CD8-positive, alpha-beta memory T cell (primary cell): Measurements from ENCODE around the gene ACAP1. TPM values are rescaled to one million over a fixed set of nuclear protein-coding genes. Genes with fewer than 3 reads are reported as not detected.
"Not testable (repeated sequence)": the region's sequence is repeated elsewhere in the genome, so short reads cannot be mapped to it uniquely, and the experiment has no call there.

Experiments used
- CTCF ChIA-PET: fragments of 350-600 bp; sonication (Branson Sonifier 250); formaldehyde crosslinking; loops from one replicate; lab custom pipeline; 2021; ENCODE audit warnings: antibody characterized with exemption; lab: Charles Lee
- POLR2A ChIA-PET: fragments of 350-600 bp; sonication (Branson Sonifier 250); formaldehyde crosslinking; loops from one replicate; lab custom pipeline; 2021; ENCODE audit warnings: antibody characterized with exemption; lab: Charles Lee
- DNase-seq, 5 donors: peaks; one replicate each; pipeline versions ENCODE4 v3.0.0 to v3.0.0-alpha.2; 2020 to 2022; ENCODE audit warnings: mixed read lengths in 1 of 5
- H3K27ac ChIP-seq: one replicate; pipeline ENCODE4 v1.7.0; 2013; ENCODE audit warnings: low read depth, mild to moderate bottlenecking, low read length, moderate library complexity
- H3K27me3 ChIP-seq: 2 replicates; pipeline ENCODE4 v1.7.0; 2013; ENCODE audit warnings: low read length, mild to moderate bottlenecking; ENCODE audit not compliant: insufficient read depth, poor library complexity, severe bottlenecking
- H3K36me3 ChIP-seq: 2 replicates; pipeline ENCODE4 v1.7.0; 2013; ENCODE audit warnings: mild to moderate bottlenecking, low read length, moderate library complexity; ENCODE audit not compliant: insufficient read depth
- H3K4me1 ChIP-seq: 2 replicates; pipeline ENCODE4 v1.7.0; 2013; ENCODE audit warnings: mild to moderate bottlenecking, low read length, moderate library complexity; ENCODE audit not compliant: insufficient read depth
- H3K4me3 ChIP-seq: 2 replicates; pipeline ENCODE4 v1.7.0; 2013; ENCODE audit warnings: mild to moderate bottlenecking, low read length
- H3K9me3 ChIP-seq: 2 replicates; pipeline ENCODE4 v1.7.0; 2013; ENCODE audit warnings: mild to moderate bottlenecking, low read length
- H3K27ac Mint-ChIP-seq, 8 donors: one replicate each; pipeline ENCODE4 v1.8.0; 2020 to 2021; ENCODE audit warnings: mixed read lengths in 8 of 8, mild to moderate bottlenecking in 6 of 8, inconsistent platforms in 3 of 8, moderate library complexity in 3 of 8
- H3K27me3 Mint-ChIP-seq, 2 donors: one replicate each; pipeline ENCODE4 v1.8.0; 2020 to 2021; ENCODE audit warnings: mixed read lengths in 2 of 2, mild to moderate bottlenecking in 1 of 2, moderate library complexity in 1 of 2
- H3K36me3 Mint-ChIP-seq, 3 donors: one replicate each; pipeline ENCODE4 v1.8.0; 2020 to 2021; ENCODE audit warnings: mixed read lengths in 3 of 3, inconsistent platforms in 1 of 3, mild to moderate bottlenecking in 1 of 3
- H3K4me1 Mint-ChIP-seq, 3 donors: one replicate each; pipeline ENCODE4 v1.8.0; 2020 to 2021; ENCODE audit warnings: mixed read lengths in 3 of 3, inconsistent platforms in 1 of 3, mild to moderate bottlenecking in 1 of 3
- H3K4me3 Mint-ChIP-seq, 7 donors: one replicate each; pipeline ENCODE4 v1.8.0; 2020 to 2021; ENCODE audit warnings: mixed read lengths in 7 of 7, mild to moderate bottlenecking in 6 of 7, moderate library complexity in 4 of 7, inconsistent platforms in 2 of 7
- H3K9me3 Mint-ChIP-seq, 5 donors: one replicate each; pipeline ENCODE4 v1.8.0; 2020 to 2022; ENCODE audit warnings: mixed read lengths in 5 of 5, mild to moderate bottlenecking in 3 of 5, moderate library complexity in 2 of 5, inconsistent platforms in 1 of 5
- polyA plus RNA-seq: library from polyadenylated mRNA; unstranded; fragments of 300-500 nt; fragmentation: Illumina TruSeq; gene quantifications from one replicate; pipeline ENCODE4 v1.2.3, GENCODE V29; 2021
- total RNA-seq, 2 experiments: library from RNA; stranded (reverse); gene quantifications; one replicate each; pipeline ENCODE4 v1.2.3, GENCODE V29; 2021

ACAP1 gene
- total and polyA plus RNA-seq, 3 experiments from 2014 or later: 216 to 274 (median 225) TPM

GRCh38 chr17:7356756-7357155, 20.4 kb downstream of the ACAP1 start:
- no peak overlapping the region for H3K4me3 ChIP-seq
- H3K27ac ChIP-seq: no peak overlapping the region
- peaks cover 19 to 34% (median 19%) of the 10 kb centered on the region in 3 donors for H3K4me1 Mint-ChIP-seq
- H3K9me3 Mint-ChIP-seq: no peaks in the 10 kb centered on the region
- peaks cover 15% of the 10 kb centered on the region for H3K4me1 ChIP-seq
- H3K27me3 Mint-ChIP-seq: peaks cover 1% of the 10 kb centered on the region in 2 donors
- ChIA-PET POLR2A (interaction anchor here (1.2 to 1.8 kb wide), 3 partner anchors 28 to 330 kb away, joined by 3 to 5 read pairs (median 4); partner anchors contain the start of gene TP53), CTCF (interaction anchor here (1.3 to 5.5 kb wide), 21 partner anchors 16 to 330 kb away, joined by 3 to 78 read pairs (median 7); partner anchors contain the start of genes ACAP1, MPDU1, NEURL4 and NLGN2)
- no peak for DNase-seq
- no peaks in the 10 kb centered on the region for H3K27me3 ChIP-seq
- peaks cover 0 to 3% (median 0%) of the 10 kb centered on the region in 3 donors for H3K36me3 Mint-ChIP-seq
- H3K36me3 ChIP-seq: no peaks in the 10 kb centered on the region
- H3K9me3 ChIP-seq: no peaks in the 10 kb centered on the region
- peak overlapping the region in 2 of 8 donors; percentile 61 to 71 for H3K27ac Mint-ChIP-seq
- no peak overlapping the region for H3K4me3 Mint-ChIP-seq

- no peak overlapping the region for H3K4me3 ChIP-seq
- peaks cover 1 to 5% of the 10 kb centered on the region in 2 donors for H3K27me3 Mint-ChIP-seq
- H3K9me3 ChIP-seq: no peaks in the 10 kb centered on the region
- H3K27ac ChIP-seq: no peak overlapping the region
- POLR2A ChIA-PET: no interaction called here
- H3K27ac Mint-ChIP-seq: no peak overlapping the region
- H3K4me3 Mint-ChIP-seq: no peak overlapping the region
- DNase-seq: no peak
- peaks cover 18 to 31% (median 18%) of the 10 kb centered on the region in 3 donors for H3K4me1 Mint-ChIP-seq
- no peaks in the 10 kb centered on the region for H3K27me3 ChIP-seq
- H3K36me3 Mint-ChIP-seq: peaks cover 0 to 2% (median 0%) of the 10 kb centered on the region in 3 donors
- H3K9me3 Mint-ChIP-seq: no peaks in the 10 kb centered on the region
- CTCF ChIA-PET: interaction anchor here (1.1 to 5.5 kb wide), 5 partner anchors 13 to 203 kb away, joined by 3 to 78 read pairs (median 9); partner anchors contain the start of genes SENP3, TMEM102 and ZBTB4
- H3K36me3 ChIP-seq: no peaks in the 10 kb centered on the region
- H3K4me1 ChIP-seq: peaks cover 13% of the 10 kb centered on the region
Observed at GRCh38 chr17:7357381-7357780, 21.1 kb downstream of the ACAP1 start.

GRCh38 chr17:7361906-7362305, 25.6 kb downstream of the ACAP1 start:
- no peaks in the 10 kb centered on the region for H3K4me1 Mint-ChIP-seq
- DNase-seq: no peak
- CTCF ChIA-PET: interaction anchor here (1.5 to 1.7 kb wide), 2 partner anchors 9 to 199 kb away, joined by 3 read pairs; no protein-coding TSS in a partner anchor
- Histone ChIP-seq H3K27me3 (no peaks in the 10 kb centered on the region), H3K4me1 (no peaks in the 10 kb centered on the region), H3K36me3 (no peaks in the 10 kb centered on the region), H3K27ac (no peak overlapping the region), H3K4me3 (no peak overlapping the region), H3K9me3 (no peaks in the 10 kb centered on the region)
- no peak overlapping the region for H3K4me3 Mint-ChIP-seq
- H3K27ac Mint-ChIP-seq: no peak overlapping the region
- H3K36me3 Mint-ChIP-seq: no peaks in the 10 kb centered on the region
- POLR2A ChIA-PET: no interaction called here
- no peaks in the 10 kb centered on the region for H3K9me3 Mint-ChIP-seq
- peaks cover 1 to 5% of the 10 kb centered on the region in 2 donors for H3K27me3 Mint-ChIP-seq

GRCh38 chr17:7363311-7363710, 27.0 kb downstream of the ACAP1 start:
- no peaks in the 10 kb centered on the region for H3K9me3 Mint-ChIP-seq
- H3K27ac Mint-ChIP-seq: no peak overlapping the region
- Histone ChIP-seq H3K4me1 (no peaks in the 10 kb centered on the region), H3K9me3 (no peaks in the 10 kb centered on the region), H3K27ac (no peak overlapping the region), H3K36me3 (no peaks in the 10 kb centered on the region), H3K27me3 (no peaks in the 10 kb centered on the region), H3K4me3 (no peak overlapping the region)
- no peaks in the 10 kb centered on the region for H3K4me1 Mint-ChIP-seq
- POLR2A ChIA-PET: no interaction called here
- H3K4me3 Mint-ChIP-seq: no peak overlapping the region
- CTCF ChIA-PET: no interaction called here
- peaks cover 1 to 5% of the 10 kb centered on the region in 2 donors for H3K27me3 Mint-ChIP-seq
- H3K36me3 Mint-ChIP-seq: no peaks in the 10 kb centered on the region
- no peak for DNase-seq

GRCh38 chr17:7365963-7366362, 29.6 kb downstream of the ACAP1 start:
- H3K36me3 ChIP-seq, H3K4me1 ChIP-seq, POLR2A ChIA-PET, H3K27ac Mint-ChIP-seq, H3K27me3 Mint-ChIP-seq, H3K9me3 Mint-ChIP-seq, H3K36me3 Mint-ChIP-seq, H3K9me3 ChIP-seq, H3K27ac ChIP-seq, H3K4me3 ChIP-seq, H3K4me1 Mint-ChIP-seq, H3K27me3 ChIP-seq, H3K4me3 Mint-ChIP-seq, DNase-seq: not testable (repeated sequence)
- CTCF ChIA-PET: interaction anchor here (1.0 to 1.1 kb wide), 2 partner anchors 8 to 195 kb away, joined by 3 to 4 read pairs; no protein-coding TSS in a partner anchor

GRCh38 chr17:7367083-7367482, 30.8 kb downstream of the ACAP1 start:
- CTCF ChIA-PET: no interaction called here
- H3K36me3 ChIP-seq: no peaks in the 10 kb centered on the region

GRCh38 chr17:7367918-7368598, 31.7 kb downstream of the ACAP1 start:
- Mint-ChIP-seq H3K36me3 (no peaks in the 10 kb centered on the region), H3K9me3 (no peaks in the 10 kb centered on the region), H3K4me1 (no peaks in the 10 kb centered on the region), H3K27ac (no peak overlapping the region), H3K27me3 (peaks cover 0 to 2% of the 10 kb centered on the region in 2 donors), H3K4me3 (no peak overlapping the region)
- Histone ChIP-seq H3K27ac (no peak overlapping the region), H3K27me3 (no peaks in the 10 kb centered on the region), H3K36me3 (no peaks in the 10 kb centered on the region), H3K4me3 (no peak overlapping the region), H3K4me1 (no peaks in the 10 kb centered on the region), H3K9me3 (no peaks in the 10 kb centered on the region)
- ChIA-PET CTCF (interaction anchor here (1.9 kb wide), 1 partner anchor 16 kb away, joined by 5 read pairs; no protein-coding TSS in a partner anchor), POLR2A (interaction anchor here (0.6 kb wide), 1 partner anchor 94 kb away, joined by 6 read pairs; no protein-coding TSS in a partner anchor)
- no peak for DNase-seq

More at GRCh38 chr17:7367083-7367482, 30.8 kb downstream of the ACAP1 start:
- Histone ChIP-seq H3K4me3 (no peak overlapping the region), H3K4me1 (no peaks in the 10 kb centered on the region), H3K9me3 (no peaks in the 10 kb centered on the region), H3K27ac (no peak overlapping the region), H3K27me3 (no peaks in the 10 kb centered on the region)
- DNase-seq: no peak
- H3K27me3 Mint-ChIP-seq: peaks cover 0 to under 1% of the 10 kb centered on the region in 2 donors
- peak overlapping the region in 1 of 8 donors; percentile 41 for H3K27ac Mint-ChIP-seq
- POLR2A ChIA-PET: no interaction called here
- no peaks in the 10 kb centered on the region for H3K36me3 Mint-ChIP-seq
- no peak overlapping the region for H3K4me3 Mint-ChIP-seq
- no peaks in the 10 kb centered on the region for H3K9me3 Mint-ChIP-seq
- no peaks in the 10 kb centered on the region for H3K4me1 Mint-ChIP-seq

- DNase-seq, POLR2A ChIA-PET, H3K4me3 Mint-ChIP-seq: not testable (repeated sequence)
Observed at GRCh38 chr17:7368599-7368994, 32.3 kb downstream of the ACAP1 start.

More at GRCh38 chr17:7368599-7368994, 32.3 kb downstream of the ACAP1 start:
- CTCF ChIA-PET: interaction anchor here (1.9 to 2.1 kb wide), 2 partner anchors 13 to 15 kb away, joined by 5 to 7 read pairs; no protein-coding TSS in a partner anchor
- H3K27ac ChIP-seq, H3K27me3 Mint-ChIP-seq, H3K27ac Mint-ChIP-seq, H3K9me3 Mint-ChIP-seq, H3K4me3 ChIP-seq, H3K36me3 ChIP-seq, H3K4me1 Mint-ChIP-seq, H3K36me3 Mint-ChIP-seq, H3K4me1 ChIP-seq, H3K27me3 ChIP-seq, H3K9me3 ChIP-seq: not testable (repeated sequence)
